Astrocyte of the spinal cord (primary cell): ENCODE data around the gene OR4D1.

Experiments
- DNase-seq: peaks from one replicate; pipeline ENCODE4 v3.0.0; 2011; ENCODE audit warnings: low read depth, low spot score
- H3K4me3 ChIP-seq: 2 replicates; pipeline ENCODE4 v1.5.1; 2011; ENCODE audit warnings: low read depth, mild to moderate bottlenecking, low read length, moderate library complexity
- in situ Hi-C: cut with HindIII; loops from 2 replicates; pipeline ENCODE4 v1.10.0; 2017; ENCODE audit warnings: low sequenced_read_pairs
- TF ChIP-seq, protein P1 (sequence below): IDR thresholded peaks from 2 replicates; pipeline ENCODE4 v1.5.1; 2012; ENCODE audit warnings: low read depth, mild to moderate bottlenecking, low read length, inconsistent platforms

Gene OR4D1

GRCh38 chr17:58181796-58182195 is 33.6 kb downstream of the OR4D1 start:
- in situ Hi-C loops: no loop called here
- no peak overlapping the region for H3K4me3 ChIP-seq
- TF ChIP-seq, protein P1, sequence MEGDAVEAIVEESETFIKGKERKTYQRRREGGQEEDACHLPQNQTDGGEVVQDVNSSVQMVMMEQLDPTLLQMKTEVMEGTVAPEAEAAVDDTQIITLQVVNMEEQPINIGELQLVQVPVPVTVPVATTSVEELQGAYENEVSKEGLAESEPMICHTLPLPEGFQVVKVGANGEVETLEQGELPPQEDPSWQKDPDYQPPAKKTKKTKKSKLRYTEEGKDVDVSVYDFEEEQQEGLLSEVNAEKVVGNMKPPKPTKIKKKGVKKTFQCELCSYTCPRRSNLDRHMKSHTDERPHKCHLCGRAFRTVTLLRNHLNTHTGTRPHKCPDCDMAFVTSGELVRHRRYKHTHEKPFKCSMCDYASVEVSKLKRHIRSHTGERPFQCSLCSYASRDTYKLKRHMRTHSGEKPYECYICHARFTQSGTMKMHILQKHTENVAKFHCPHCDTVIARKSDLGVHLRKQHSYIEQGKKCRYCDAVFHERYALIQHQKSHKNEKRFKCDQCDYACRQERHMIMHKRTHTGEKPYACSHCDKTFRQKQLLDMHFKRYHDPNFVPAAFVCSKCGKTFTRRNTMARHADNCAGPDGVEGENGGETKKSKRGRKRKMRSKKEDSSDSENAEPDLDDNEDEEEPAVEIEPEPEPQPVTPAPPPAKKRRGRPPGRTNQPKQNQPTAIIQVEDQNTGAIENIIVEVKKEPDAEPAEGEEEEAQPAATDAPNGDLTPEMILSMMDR: no peak
- no peak for DNase-seq

GRCh38 chr17:58183514-58183913 is 35.3 kb downstream of the OR4D1 start:
- DNase-seq: no peak
- H3K4me3 ChIP-seq: no peak overlapping the region
- TF ChIP-seq, protein P1: no peak
- in situ Hi-C loops: no loop called here

GRCh38 chr17:58184308-58184985 is 36.3 kb downstream of the OR4D1 start:
- TF ChIP-seq, protein P1: no peak
- in situ Hi-C loops: no loop called here
- peak; percentile 67 for DNase-seq
- H3K4me3 ChIP-seq: no peak overlapping the region

DNA sequence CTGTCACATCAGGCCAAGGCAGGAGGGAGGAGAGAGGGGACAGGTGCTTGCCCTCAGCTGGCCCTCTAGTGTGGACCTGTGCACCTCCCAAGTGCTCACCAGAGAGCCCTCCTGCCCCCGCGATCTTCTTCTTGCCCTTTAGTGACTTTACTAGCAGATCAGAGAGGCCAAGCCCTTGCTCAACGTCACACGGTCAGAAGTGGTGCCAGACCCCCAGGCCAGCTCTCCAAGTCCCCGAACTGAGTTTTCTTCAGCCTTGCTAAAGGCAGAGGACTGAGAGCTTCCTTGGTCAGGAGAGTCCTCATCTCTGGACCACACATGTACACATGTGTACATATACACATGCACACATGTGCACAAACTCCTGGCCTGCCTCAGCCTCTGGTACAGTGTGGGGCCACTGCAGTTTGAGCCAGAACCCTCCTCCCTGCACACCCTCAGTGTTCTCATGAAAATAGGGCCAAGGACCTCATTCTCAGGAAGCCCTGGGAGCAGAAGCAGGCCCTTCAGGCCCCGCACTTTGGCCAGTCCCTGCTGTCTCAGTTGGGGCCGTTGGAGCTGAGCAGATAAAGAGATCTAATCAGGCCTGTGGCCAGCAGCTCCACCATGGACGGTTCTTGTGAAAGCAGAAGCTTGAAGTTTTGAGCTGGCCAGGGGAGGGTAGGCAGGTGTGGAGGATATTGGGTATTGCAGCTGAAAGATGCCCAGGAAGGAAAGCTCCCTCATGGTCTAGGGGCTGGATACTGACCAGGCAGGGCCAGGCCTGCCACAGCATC is 37.0 kb downstream of the OR4D1 start:
- DNase-seq: no peak
- H3K4me3 ChIP-seq: no peak overlapping the region
- TF ChIP-seq, protein P1: no peak
- in situ Hi-C loops: no loop called here

DNA sequence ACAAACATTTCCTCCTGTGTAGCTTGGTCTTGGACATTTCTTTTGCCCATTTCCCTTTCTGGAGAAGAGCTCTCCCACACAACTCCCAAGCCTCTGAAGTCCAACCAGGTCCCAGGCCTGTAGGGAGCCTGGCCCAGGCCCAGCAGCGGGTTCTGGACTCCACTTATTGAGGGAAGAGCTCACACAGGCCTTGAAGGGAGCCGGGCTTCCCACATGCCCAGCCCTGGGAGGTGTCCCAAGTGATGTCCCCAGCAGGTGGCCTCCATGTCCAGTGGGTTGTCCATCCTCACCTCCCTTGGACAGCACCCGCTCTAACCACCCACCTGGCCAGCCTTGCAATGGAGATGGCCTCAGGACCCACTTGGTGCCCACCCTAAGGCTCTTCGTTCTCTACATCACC is 38.4 kb downstream of the OR4D1 start:
- no peak for DNase-seq
- TF ChIP-seq, protein P1: no peak
- no peak overlapping the region for H3K4me3 ChIP-seq
- in situ Hi-C loops: no loop called here

- TF ChIP-seq, protein P1: no peak
- in situ Hi-C loops: no loop called here
- H3K4me3 ChIP-seq: no peak overlapping the region
- no peak for DNase-seq
Measured at GRCh38 chr17:58187063-58187462, 38.9 kb downstream of the OR4D1 start.
